H9 (cell line): ENCODE results near the gene INPP5A. TPM values are rescaled to one million over a fixed set of nuclear protein-coding genes. Genes with fewer than 3 reads are reported as not detected.

Experiments used
- DNase-seq: peaks from one replicate; pipeline ENCODE4 v3.0.0-alpha.2; 2017
- H2AFZ ChIP-seq: one replicate; pipeline ENCODE4 v1.6.1; 2013; ENCODE audit warnings: mild to moderate bottlenecking, low read length, control low read depth, moderate library complexity
- H2AK5ac ChIP-seq: 2 replicates; pipeline ENCODE4 v1.6.1; 2013; ENCODE audit warnings: low read length, control low read depth, mixed read lengths; ENCODE audit not compliant: insufficient read length
- H2BK120ac ChIP-seq: one replicate; pipeline ENCODE4 v1.6.1; 2013; ENCODE audit warnings: low read depth, mild to moderate bottlenecking, low read length, control low read depth, inconsistent platforms; ENCODE audit not compliant: poor library complexity, severe bottlenecking
- H2BK12ac ChIP-seq: 2 replicates; pipeline ENCODE4 v1.6.1; 2013; ENCODE audit warnings: low read length, control low read depth, mixed read lengths, low read depth; ENCODE audit not compliant: insufficient read length
- H2BK15ac ChIP-seq: 2 replicates; pipeline ENCODE4 v1.6.1; 2013; ENCODE audit warnings: low read depth, low read length, control low read depth
- H2BK20ac ChIP-seq: one replicate; pipeline ENCODE4 v1.6.1; 2013; ENCODE audit warnings: low read depth, mild to moderate bottlenecking, low read length, control low read depth, inconsistent platforms; ENCODE audit not compliant: poor library complexity, severe bottlenecking
- H2BK5ac ChIP-seq: 2 replicates; pipeline ENCODE4 v1.6.1; 2013; ENCODE audit warnings: low read length, control low read depth, mixed read lengths; ENCODE audit not compliant: insufficient read length
- H3K14ac ChIP-seq: 2 replicates; pipeline ENCODE4 v1.6.1; 2013; ENCODE audit warnings: low read length, control low read depth; ENCODE audit not compliant: insufficient read depth
- H3K18ac ChIP-seq: 2 replicates; pipeline ENCODE4 v1.6.1; 2013; ENCODE audit warnings: low read depth, mild to moderate bottlenecking, mixed read lengths, low read length, control low read depth; ENCODE audit not compliant: insufficient read length
- H3K23ac ChIP-seq: 2 replicates; pipeline ENCODE4 v1.6.1; 2013; ENCODE audit warnings: low read length, control low read depth, mixed read lengths, low read depth; ENCODE audit not compliant: insufficient read length
- H3K23me2 ChIP-seq: 2 replicates; pipeline ENCODE4 v1.6.1; 2013; ENCODE audit warnings: low read depth, mild to moderate bottlenecking, mixed read lengths, low read length, control low read depth; ENCODE audit not compliant: insufficient read length, poor library complexity, severe bottlenecking
- H3K27ac ChIP-seq: 2 replicates; pipeline ENCODE4 v1.5.1; 2013; ENCODE audit warnings: low read length, control low read depth, mixed read lengths, low read depth; ENCODE audit not compliant: insufficient read length
- H3K27me3 ChIP-seq: 2 replicates; pipeline ENCODE4 v1.6.1; 2013; ENCODE audit warnings: low read length, control low read depth, inconsistent platforms; ENCODE audit not compliant: insufficient read depth
- H3K4ac ChIP-seq: 2 replicates; pipeline ENCODE4 v1.6.1; 2013; ENCODE audit warnings: low read depth, mild to moderate bottlenecking, control low read depth, inconsistent platforms, low read length, moderate library complexity
- H3K4me1 ChIP-seq: 2 replicates; pipeline ENCODE4 v1.6.1; 2013; ENCODE audit warnings: low read length, control low read depth, inconsistent platforms; ENCODE audit not compliant: insufficient read depth
- H3K4me2 ChIP-seq: 2 replicates; pipeline ENCODE4 v1.6.1; 2013; ENCODE audit warnings: low read length, control low read depth, mixed read lengths; ENCODE audit not compliant: insufficient read length, insufficient read depth
- H3K56ac ChIP-seq: 2 replicates; pipeline ENCODE4 v1.6.1; 2013; ENCODE audit warnings: low read depth, mild to moderate bottlenecking, mixed read lengths, low read length, control low read depth; ENCODE audit not compliant: insufficient read length
- H3K79me1 ChIP-seq: 2 replicates; pipeline ENCODE4 v1.6.1; 2013; ENCODE audit warnings: low read depth, mild to moderate bottlenecking, moderate library complexity, low read length, control low read depth, inconsistent platforms; ENCODE audit not compliant: insufficient read depth, poor library complexity, severe bottlenecking
- H3K79me2 ChIP-seq: 2 replicates; pipeline ENCODE4 v1.6.1; 2013; ENCODE audit warnings: low read length, control low read depth, inconsistent platforms; ENCODE audit not compliant: insufficient read depth
- H3K9ac ChIP-seq: 2 replicates; pipeline ENCODE4 v1.6.1; 2013; ENCODE audit warnings: low read length, control low read depth, mixed read lengths; ENCODE audit not compliant: insufficient read length; ENCODE audit errors: extremely low read depth
- H3K9me3 ChIP-seq: one replicate; pipeline ENCODE4 v1.6.1; 2013; ENCODE audit warnings: low read depth, low read length, inconsistent platforms; ENCODE audit not compliant: control insufficient read depth
- H3T11ph ChIP-seq: one replicate; pipeline ENCODE4 v1.6.1; 2013; ENCODE audit warnings: mild to moderate bottlenecking, low read length, control low read depth, inconsistent platforms
- H4K20me1 ChIP-seq: one replicate; pipeline ENCODE4 v1.6.1; 2013; ENCODE audit not compliant: control insufficient read depth, insufficient read length, insufficient read depth
- H4K5ac ChIP-seq: 2 replicates; pipeline ENCODE4 v1.6.1; 2013; ENCODE audit warnings: low read depth, mild to moderate bottlenecking, mixed read lengths, low read length, control low read depth; ENCODE audit not compliant: insufficient read length
- H4K8ac ChIP-seq: replicated peaks from 2 replicates; pipeline ENCODE4 v1.6.1; 2013; ENCODE audit warnings: low read length, control low read depth, mixed read lengths, low read depth; ENCODE audit not compliant: insufficient read length
- H4K91ac ChIP-seq: 2 replicates; pipeline ENCODE4 v1.6.1; 2013; ENCODE audit warnings: low read depth, mild to moderate bottlenecking, moderate library complexity, mixed read lengths, low read length, control low read depth; ENCODE audit not compliant: insufficient read length
- H3K27ac Mint-ChIP-seq, 3 experiments: 2 replicates in 2 of 3; 3 replicates in 1 of 3; pipeline ENCODE4 v1.8.0; 2020 to 2021; ENCODE audit warnings: mixed read lengths in 3 of 3, mild to moderate bottlenecking in 1 of 3, moderate library complexity in 1 of 3
- H3K27me3 Mint-ChIP-seq: 2 replicates; pipeline ENCODE4 v1.8.0; 2021; ENCODE audit warnings: low read depth, mild to moderate bottlenecking, moderate library complexity, mixed read lengths
- H3K36me3 Mint-ChIP-seq, 3 experiments: 2 replicates in 2 of 3; 3 replicates in 1 of 3; pipeline ENCODE4 v1.8.0; 2020 to 2021; ENCODE audit warnings: low read depth in 3 of 3, mixed read lengths in 3 of 3; ENCODE audit not compliant: insufficient read depth in 1 of 3
- H3K4me1 Mint-ChIP-seq, 2 experiments: 2 replicates each; pipeline ENCODE4 v1.8.0; 2020; ENCODE audit warnings: mixed read lengths in 2 of 2
- H3K4me3 Mint-ChIP-seq, 2 experiments: 2 replicates in 1 of 2; 3 replicates in 1 of 2; pipeline ENCODE4 v1.8.0; 2020 to 2021; ENCODE audit warnings: mild to moderate bottlenecking in 2 of 2, mixed read lengths in 2 of 2, moderate library complexity in 1 of 2
- H3K9me3 Mint-ChIP-seq, 2 experiments: 2 replicates in 1 of 2; 3 replicates in 1 of 2; pipeline ENCODE4 v1.8.0; 2020; ENCODE audit warnings: mild to moderate bottlenecking in 2 of 2, mixed read lengths in 2 of 2, moderate library complexity in 1 of 2
- CTCF ChIP-seq: fragments of 200-600 bp; sonication (generic); conservative IDR thresholded peaks from 3 replicates; pipeline ENCODE4 v1.8.0; 2021; ENCODE audit warnings: antibody characterized with exemption, mild to moderate bottlenecking
- WGBS: extraction: QIAGEN DNeasy Blood & Tissue Kit; methylation state at CpG from one replicate; pipeline ENCODE4 v1.1.7; 2013; ENCODE audit warnings: missing lambda C conversion rate, low lambda C conversion rate, mixed read lengths; ENCODE audit not compliant: insufficient read length; ENCODE audit errors: extremely low coverage; 5-methylcytosine and 5-hydroxymethylcytosine counted together
- total RNA-seq: library from RNA; stranded (reverse); gene quantifications from 2 replicates; pipeline ENCODE4 v1.2.1, GENCODE V29; 2021

INPP5A gene
- total RNA-seq, 1 experiment from 2014 or later, result 17.7 TPM

GRCh38 chr10:132647424-132647823 lies 109.8 kb downstream of the INPP5A start:
- no peaks in the 10 kb centered on the region; a peak in 1 of 7 replicates for H3K36me3 Mint-ChIP-seq

More at GRCh38 chr10:132647424-132647823, 109.8 kb downstream of the INPP5A start:
- Histone ChIP-seq H2AK5ac (no peak overlapping the region), H3K79me2 (no peaks in the 10 kb centered on the region), H3K4me1 (no peaks in the 10 kb centered on the region), H4K91ac (no peak overlapping the region), H2BK120ac (no peak overlapping the region), H2BK20ac (no peak overlapping the region), H2BK5ac (no peak overlapping the region), H3K23ac (no peak overlapping the region), H2BK12ac (no peak overlapping the region), H3K27ac (no peak overlapping the region), H2BK15ac (no peak overlapping the region), H3K4me2 (no peak overlapping the region), H4K8ac (no peak overlapping the region), H3K56ac (no peak overlapping the region), H3K18ac (no peak overlapping the region), H3K23me2 (no peaks in the 10 kb centered on the region), H3K4ac (no peak overlapping the region), H4K5ac (no peak overlapping the region), H3T11ph (no peak overlapping the region), H4K20me1 (no peaks in the 10 kb centered on the region), H3K14ac (no peak overlapping the region), H3K79me1 (no peaks in the 10 kb centered on the region), H3K9ac (no peak overlapping the region), H3K27me3 (no peaks in the 10 kb centered on the region), H3K9me3 (no peaks in the 10 kb centered on the region), H2AFZ (no peak overlapping the region)
- no peak for TF ChIP-seq CTCF
- no CpG with 5 or more reads among the region's 13 CpGs for WGBS
- no peak overlapping the region for H3K27ac Mint-ChIP-seq
- DNase-seq, result no peak
- H3K4me1 Mint-ChIP-seq, result peaks cover 3 to 17% of the 10 kb centered on the region in 2 experiments; a peak in 2 of 4 replicates
- no peak overlapping the region for H3K4me3 Mint-ChIP-seq
- H3K27me3 Mint-ChIP-seq, result no peaks in the 10 kb centered on the region
- no peaks in the 10 kb centered on the region for H3K9me3 Mint-ChIP-seq
